GM21576 (cell line): ENCODE data around the gene TRIM27.
"Not testable (repeated sequence)": the region's sequence is repeated elsewhere in the genome, so short reads cannot be mapped to it uniquely, and the experiment has no call there.

Source experiments
- ATAC-seq: cut with Tn5 transposase; IDR thresholded peaks from one replicate; pipeline ENCODE4 v1.9.1; 2021; ENCODE audit warnings: mild to moderate bottlenecking, moderate library complexity; ENCODE audit not compliant: unreplicated experiment

Gene TRIM27

GRCh38 chr6:28897369-28897745 is 26.4 kb downstream of the TRIM27 start:
- ATAC-seq: no peak

DNA sequence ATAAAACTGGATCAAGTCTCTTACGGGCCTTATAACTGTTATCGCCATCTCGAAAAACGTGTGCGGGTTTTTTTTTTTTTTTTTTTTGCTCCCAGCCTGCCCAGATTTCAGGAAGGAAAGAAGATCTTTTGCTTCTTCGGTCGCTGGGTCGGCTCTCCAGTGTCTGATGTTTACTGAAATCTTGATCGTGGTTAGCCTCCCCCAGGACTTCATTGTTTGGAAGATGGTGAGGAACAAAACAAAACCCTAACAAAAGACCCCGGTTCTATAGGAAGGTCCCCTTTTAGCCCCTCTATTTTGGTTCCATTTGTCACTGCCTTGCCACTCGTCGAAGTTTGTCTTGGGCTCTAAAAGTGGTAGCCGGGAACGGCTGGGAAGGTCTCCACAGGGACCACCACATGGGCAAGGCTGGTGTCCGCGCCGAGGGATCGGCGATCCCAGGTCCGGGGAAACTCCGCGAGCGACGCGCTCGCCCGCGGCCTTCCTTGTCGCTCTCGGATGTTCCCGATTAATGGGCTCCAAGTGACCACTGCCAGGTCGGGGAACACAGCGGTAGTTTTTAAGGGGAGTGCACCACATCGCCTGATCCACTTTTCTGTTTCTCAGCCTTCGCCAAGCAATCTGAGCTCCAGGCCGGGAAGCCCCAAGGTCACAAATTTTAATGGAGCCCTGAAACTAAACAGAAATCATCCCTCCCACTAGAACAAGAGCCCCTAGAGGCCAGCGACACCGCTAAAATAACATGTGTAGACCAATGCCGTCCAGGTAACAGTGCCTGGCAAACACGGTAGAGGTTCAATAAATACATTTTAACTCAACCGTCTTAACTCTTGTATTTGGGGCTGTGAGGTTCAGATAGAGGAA is 27.0 kb downstream of the TRIM27 start:
- peak; percentile 5 for ATAC-seq

DNA sequence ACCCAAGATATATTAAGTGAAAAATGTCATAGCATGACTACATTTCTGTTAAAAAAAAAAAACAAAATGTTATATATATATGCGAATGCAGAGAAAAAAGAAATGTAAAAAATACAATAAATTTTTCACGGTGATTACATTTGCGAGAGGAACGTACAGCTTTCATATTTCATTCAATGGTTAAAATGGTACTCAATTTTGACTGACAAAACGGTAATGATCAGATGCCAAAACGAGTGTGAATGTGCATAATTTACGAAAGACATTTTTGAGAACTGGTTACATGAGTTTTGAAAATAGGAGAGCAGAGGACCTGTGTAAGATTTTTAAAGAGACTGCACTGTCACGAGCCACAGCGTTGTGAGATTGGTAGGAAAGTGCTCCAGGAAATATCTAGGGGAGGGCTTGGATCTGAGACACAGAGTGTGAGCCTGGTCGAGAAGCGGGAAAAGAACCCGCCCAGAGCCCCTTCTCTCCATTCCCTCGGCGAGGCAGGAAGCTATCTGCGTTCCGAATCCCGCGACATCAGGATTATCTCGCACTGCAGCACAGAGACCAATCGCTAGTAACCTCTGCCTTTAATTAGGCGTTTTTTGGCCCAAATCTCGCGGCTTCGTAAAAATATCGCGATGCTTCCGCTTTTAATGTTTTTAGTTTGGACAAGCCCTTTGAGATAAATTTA is 28.5 kb downstream of the TRIM27 start:
- ATAC-seq: peak; percentile 67

GRCh38 chr6:28893172-28893799 is 30.5 kb downstream of the TRIM27 start:
- ATAC-seq: no peak

- ATAC-seq: no peak
Observed at GRCh38 chr6:28892525-28892924, 31.3 kb downstream of the TRIM27 start.

DNA sequence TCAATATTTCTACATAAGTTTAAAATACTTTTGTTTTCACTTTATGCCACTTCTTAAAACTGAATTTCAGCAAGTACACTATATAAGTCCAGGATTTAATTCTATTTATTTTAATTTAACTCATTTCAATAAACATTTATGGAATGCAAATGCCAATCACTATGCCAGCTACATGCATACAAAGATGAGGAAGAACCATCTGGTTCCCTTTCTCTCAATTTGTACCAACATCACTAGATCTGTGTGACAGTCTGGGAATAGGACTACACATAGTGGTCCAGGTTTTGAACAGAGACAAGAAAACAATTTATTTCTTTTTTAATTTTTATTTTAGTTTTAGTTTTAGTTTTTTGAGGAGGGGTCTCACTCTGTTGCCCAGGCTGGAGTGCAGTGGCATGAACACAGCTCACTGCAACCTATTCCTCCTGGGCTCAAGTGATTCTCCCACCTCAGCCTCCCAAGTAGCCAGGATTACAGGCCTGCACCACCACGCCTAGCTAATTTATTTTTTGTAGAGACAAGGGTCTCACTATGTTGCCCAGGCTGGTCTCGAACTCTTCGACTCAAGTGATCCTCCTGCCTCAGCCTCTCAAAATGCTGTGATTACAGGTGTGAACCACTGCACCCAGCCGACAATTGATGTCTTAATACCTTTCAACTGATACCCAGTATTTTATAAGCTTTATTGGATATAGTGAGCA is 35.8 kb downstream of the TRIM27 start:
- ATAC-seq: no peak

- no peak for ATAC-seq
Observed at GRCh38 chr6:28886079-28886439, 37.7 kb downstream of the TRIM27 start.

DNA sequence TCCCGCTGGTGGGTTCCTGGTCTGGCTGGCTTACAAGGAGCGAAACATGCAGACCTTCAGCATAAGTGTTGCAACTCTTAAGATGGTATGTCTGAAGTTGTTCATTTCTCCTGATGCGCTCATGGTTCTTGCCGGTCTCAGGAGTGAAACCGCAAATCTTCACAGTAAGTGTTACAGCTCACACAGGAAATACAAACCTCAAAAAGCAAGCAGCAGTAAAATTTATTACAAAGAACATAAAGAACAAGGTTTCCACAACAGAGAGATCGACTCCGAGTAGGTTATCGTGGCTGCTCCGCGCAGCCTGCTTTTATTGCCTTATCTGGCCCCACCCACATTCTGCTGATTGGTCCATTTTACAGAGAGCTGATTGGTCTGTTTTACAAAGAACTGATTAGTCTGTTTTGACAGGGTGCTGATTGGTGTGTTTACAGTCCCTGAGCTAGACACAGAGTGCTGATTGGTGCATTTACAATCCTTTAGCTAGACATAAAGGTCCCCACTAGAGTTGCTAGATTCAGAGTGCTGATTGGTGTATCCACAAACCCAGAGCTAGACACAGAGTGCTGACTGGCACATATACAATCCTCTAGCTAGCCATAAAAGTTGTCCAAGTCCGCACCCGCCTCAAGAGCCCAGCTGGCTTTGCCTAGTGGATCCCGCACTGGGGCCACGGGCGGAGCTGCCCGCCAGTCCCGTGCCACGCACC is 39.2 kb downstream of the TRIM27 start:
- no peak for ATAC-seq

DNA sequence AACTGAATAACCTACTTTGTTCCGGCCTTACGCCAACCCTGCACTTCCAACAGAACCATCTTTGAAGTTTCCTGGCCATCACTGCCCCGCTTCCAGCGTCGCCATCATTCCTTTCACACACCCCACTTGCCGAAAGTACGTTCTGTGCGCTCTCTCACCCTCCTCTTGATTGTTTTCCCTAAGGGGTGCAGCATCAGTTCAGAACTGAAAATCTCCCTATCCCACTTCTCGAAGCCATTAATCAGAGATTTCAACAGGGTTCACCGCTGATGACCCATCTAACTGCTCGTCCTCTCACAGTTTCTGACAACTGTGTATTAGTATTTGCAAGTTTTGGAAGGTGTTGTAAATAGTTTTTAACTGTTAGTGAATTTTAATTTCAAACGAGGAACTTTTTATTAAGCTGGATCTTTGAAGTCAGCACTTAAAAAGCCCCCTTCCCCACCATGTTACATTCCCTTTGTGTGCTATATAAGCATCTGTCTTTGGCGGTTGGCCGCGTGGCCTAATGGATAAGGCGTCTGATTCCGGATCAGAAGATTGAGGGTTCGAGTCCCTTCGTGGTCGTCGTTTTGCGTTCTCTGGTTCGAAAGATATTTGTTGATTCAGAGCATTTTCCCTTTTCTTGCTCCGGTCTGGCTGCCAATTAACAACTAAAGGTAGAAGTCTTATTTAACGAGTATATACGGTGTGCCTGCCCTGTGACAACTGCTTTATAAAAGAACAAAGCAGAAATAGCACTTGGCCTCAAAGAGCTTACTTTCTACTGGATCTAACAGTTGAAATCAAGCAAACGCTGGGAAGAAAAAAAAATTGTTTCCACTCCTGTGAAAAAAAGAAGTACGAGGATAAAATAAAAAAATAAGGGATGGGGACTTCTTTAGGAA is 42.6 kb downstream of the TRIM27 start:
- no peak for ATAC-seq

DNA sequence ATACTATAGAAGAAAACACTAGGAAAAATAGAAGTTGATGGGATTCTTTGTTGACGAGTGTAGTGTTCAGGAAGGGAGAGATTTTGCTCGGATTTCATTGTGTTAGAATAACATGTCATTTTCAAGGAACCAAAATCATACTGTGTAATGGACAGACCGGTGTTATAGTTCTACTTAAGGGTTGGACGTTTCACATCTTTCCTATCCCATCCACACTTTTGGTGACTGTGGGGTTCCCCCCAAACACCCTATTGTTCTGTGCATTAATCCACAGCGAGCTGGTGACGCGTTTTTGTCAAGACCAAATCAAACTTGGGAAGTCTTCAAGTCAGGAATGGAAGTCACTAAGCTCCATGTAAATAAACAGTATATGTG is 43.3 kb downstream of the TRIM27 start:
- ATAC-seq: no peak

DNA sequence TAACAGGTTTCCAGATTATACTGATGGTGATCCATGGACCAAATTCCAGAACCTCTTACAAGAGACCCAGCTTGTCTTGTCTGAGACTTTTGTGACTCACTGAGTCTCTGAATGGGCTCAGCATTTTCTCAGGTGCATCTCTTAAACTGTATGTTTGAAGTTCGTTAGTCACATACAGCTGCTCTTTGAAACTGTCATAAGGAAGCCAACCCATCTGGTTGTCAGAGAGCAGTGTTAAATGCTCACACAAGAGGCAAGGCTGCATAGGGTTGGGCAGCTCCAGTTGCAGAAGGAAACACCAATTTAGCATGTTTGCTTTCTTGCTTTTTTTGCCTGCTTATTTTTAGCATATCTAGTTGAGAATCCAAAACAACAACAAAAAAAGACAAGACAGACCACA is 47.1 kb downstream of the TRIM27 start:
- ATAC-seq: no peak

DNA sequence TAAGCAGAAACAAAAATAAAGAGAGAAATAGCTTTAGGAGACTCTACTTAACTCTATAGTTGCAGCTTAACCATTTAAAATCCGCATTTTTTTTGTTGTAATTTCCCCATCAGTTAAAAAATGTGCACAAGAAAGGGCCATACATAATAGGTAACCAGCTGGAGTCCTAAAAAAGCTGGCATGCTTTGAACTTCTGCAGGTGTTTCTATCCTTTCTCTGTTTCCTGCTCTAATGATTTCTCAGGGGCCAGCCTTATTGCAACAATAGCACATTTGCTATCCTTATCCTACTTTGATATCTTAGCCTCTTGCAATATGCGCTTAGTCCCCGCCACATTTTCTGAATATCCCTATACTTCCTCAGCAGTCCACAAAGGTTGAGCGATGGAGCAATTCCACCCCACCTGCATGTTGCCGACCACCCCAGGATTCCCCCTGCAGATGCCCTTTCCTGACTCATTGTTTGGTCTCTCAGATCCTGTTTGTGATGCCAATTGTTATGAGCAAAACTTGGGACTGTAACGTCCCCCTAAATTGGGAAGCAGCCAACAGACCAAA is 48.5 kb downstream of the TRIM27 start:
- ATAC-seq: no peak

- ATAC-seq: not testable (repeated sequence)
Observed at GRCh38 chr6:28872157-28872817, 51.5 kb downstream of the TRIM27 start.

DNA sequence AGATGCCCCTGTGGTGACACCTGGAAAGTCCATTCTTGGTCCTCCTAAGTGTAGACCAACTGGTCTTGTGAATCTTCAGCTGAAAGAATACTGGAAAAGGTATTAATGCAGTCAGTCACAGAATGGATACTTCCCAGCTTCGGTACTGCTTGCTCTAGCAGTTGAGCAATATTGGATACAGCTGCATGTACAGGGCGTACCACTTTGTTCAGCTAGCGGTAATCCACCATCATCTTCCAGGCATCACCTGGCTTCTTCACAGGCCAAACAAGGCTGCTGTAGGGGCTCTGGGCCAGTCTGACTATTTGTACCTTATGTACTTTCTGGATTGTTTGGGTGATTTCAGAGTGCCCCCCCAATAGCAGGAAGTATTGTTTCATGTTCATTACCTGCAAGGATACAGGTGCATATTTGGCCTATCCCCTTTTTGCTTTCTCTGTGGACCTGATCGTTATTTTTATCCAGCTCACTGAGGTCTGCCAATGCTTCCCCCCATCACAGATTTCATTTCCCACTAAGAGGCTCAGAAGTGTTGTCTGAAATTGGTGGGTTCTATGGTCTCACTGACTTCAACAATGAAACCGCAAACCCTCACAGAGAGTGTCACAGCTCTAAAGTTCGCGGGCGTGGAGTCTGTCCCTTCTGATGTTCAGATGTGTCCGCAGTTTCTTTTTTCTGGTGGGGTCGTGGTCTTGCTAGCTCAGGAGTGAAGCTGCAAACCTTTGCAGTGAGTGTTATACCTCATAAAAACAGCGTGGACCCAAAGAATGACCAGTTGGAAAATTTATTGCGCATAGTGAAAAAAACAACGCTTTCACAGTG is 52.2 kb downstream of the TRIM27 start:
- no peak for ATAC-seq

- no peak for ATAC-seq
Observed at GRCh38 chr6:28868873-28869272, 54.9 kb downstream of the TRIM27 start.

DNA sequence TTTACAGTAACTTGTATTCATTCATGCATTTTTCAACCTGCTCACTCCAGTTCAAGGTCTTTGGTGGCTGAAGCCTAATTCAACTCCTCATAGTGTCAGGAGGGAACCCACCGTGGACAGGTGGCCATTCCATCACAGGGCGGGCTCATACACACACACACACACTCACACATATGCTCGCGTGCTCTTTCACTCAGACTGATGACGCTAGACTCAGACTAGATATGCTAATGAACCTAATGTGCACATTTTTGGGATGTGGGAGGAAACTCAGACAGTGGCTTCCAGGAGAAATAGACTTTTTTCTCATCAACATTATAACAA is 56.7 kb downstream of the TRIM27 start:
- ATAC-seq: no peak

DNA sequence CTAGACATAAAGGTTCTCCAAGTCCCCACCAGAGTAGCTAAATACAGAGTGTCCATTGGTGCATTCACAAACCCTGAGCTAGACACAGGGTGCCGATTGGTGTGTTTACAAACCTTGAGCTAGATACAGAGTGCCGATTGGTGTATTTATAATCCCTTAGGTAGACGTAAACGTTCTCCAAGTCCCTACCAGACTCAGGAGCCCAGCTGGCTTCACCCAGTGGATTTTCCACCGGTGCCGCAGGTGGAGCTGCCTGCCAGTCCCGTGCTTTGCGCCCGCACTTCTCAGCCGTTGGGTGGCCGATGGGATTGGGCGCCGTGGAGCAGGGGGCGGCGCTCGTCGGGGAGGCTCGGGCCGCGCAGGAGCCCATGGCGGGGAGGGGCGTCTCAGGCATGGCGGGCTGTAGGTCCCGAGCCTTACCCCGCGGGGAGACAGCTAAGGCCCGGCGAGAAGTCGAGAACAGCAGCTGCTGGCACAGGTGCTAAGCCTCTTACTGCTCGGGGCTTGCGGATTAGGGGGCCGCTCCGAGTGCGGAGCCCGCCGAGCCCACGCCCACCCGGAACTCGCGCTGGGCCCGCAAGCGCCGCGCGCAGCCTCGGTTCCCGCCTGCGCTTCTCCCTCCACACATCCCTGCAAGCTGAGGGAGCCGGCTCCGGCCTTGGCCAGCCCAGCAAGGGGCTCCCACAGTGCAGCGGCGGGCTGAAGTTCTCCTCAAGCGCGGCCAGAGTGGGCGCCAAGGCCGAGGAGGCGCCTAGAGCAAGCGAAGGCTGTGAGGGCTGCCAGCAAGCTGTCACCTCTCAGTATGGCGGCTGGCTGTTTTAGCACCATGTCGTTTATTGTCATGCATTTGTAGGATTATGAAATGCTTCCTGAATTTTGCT is 57.3 kb downstream of the TRIM27 start:
- ATAC-seq: not testable (repeated sequence)
